SW 1271 (cell line): ENCODE results near the gene CAMKMT.

ENCODE experiments used
- DNase-seq, 2 experiments: peaks; one replicate each; lab custom pipeline; 2025; lab: John Stamatoyannopoulos, UW

CAMKMT gene

GRCh38 chr2:44689516-44689915, 327.8 kb downstream of the CAMKMT start:
- DNase-seq = no peak

- DNase-seq = no peak
These were observed 329.5 kb downstream of the CAMKMT start for GRCh38 chr2:44691174-44691785.

- DNase-seq = no peak
These were observed 331.1 kb downstream of the CAMKMT start for GRCh38 chr2:44692821-44693220.

GRCh38 chr2:44700824-44701223, 339.1 kb downstream of the CAMKMT start:
- DNase-seq = no peak

- DNase-seq = no peak
These were observed 343.6 kb downstream of the CAMKMT start for GRCh38 chr2:44705356-44705755.

- no peak for DNase-seq
These were observed 344.2 kb downstream of the CAMKMT start for GRCh38 chr2:44705876-44706480.

- no peak for DNase-seq
These were observed 345.2 kb downstream of the CAMKMT start for GRCh38 chr2:44706681-44707553.

GRCh38 chr2:44707945-44708660, 346.4 kb downstream of the CAMKMT start:
- no peak for DNase-seq

- no peak for DNase-seq
These were observed 346.9 kb downstream of the CAMKMT start for GRCh38 chr2:44708661-44709000.

GRCh38 chr2:44713170-44713569, 351.4 kb downstream of the CAMKMT start:
- DNase-seq = no peak

- peak; percentile 16 to 61 for DNase-seq
These were observed 353.9 kb downstream of the CAMKMT start for GRCh38 chr2:44715671-44716081.

GRCh38 chr2:44716131-44716530, 354.4 kb downstream of the CAMKMT start:
- DNase-seq = no peak

GRCh38 chr2:44718431-44718830, 356.7 kb downstream of the CAMKMT start:
- DNase-seq = no peak

- no peak for DNase-seq
These were observed 357.8 kb downstream of the CAMKMT start for GRCh38 chr2:44719562-44719961.

- no peak for DNase-seq
These were observed 360.4 kb downstream of the CAMKMT start for GRCh38 chr2:44722026-44722625.

GRCh38 chr2:44723921-44724320, 362.2 kb downstream of the CAMKMT start:
- no peak for DNase-seq

- DNase-seq = no peak
These were observed 368.8 kb downstream of the CAMKMT start for GRCh38 chr2:44730593-44730992.

- no peak for DNase-seq
These were observed 369.8 kb downstream of the CAMKMT start for GRCh38 chr2:44731505-44731904.

- no peak for DNase-seq
These were observed 374.7 kb downstream of the CAMKMT start for GRCh38 chr2:44736270-44736942.

- no peak for DNase-seq
These were observed 378.9 kb downstream of the CAMKMT start for GRCh38 chr2:44740678-44741077.

- DNase-seq = no peak
These were observed 379.8 kb downstream of the CAMKMT start for GRCh38 chr2:44741507-44741906.

GRCh38 chr2:44742057-44742456, 380.3 kb downstream of the CAMKMT start:
- DNase-seq = no peak
